Fibroblast of the conjunctiva (primary cell): ENCODE data around the gene DYRK1A.

Experiments used
- DNase-seq: peaks from one replicate; pipeline ENCODE4 v3.0.0-alpha.2; 2010; ENCODE audit warnings: low read depth

DYRK1A gene

DNA sequence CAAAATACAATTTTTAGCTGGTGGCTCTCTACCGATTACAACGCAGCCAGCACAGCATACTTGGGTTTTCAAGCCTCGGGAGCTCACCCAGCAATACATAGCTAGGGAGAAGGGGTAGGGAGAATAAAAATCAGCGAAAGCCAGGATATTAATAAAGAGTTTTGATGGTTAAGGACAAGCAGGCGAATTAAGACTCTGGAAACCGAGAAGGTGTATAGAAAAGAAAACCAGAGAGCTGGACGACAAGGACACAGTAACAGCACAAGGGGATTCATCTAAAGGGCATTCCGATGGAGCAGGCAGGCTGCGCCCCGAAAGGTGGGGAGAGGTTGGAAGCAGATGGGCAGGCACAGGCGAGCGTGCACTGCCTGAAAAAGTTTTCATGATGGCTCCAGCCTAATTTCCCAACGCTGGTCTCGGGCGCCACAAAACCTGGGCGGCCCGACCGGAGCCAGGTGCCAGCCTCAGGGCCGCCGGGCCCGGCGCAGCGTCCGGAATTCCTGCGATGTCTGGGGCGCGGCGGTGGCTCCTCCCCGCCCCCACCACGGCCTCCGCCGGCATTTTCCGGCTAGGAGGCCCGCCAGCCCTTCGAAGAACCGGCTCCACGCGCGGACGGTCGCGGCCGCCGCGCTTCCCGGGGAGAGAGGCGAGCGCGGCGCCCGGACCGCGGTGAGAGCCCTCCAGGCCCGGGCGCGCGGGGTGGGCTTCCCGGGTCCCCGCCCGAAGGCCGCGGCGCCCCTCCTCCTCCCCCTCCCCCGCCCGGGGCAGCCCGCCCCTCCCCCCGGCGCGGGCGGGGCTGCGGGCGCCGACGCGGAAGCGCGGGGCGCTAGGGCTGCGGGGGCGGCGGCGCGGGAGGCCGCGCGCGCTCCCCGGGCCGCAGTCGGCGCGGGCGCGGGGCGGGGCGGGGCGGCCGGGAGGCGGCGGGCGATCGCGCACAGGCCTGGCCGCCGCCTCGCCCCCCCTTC is 774 bp upstream of the DYRK1A start:
- DNase-seq: no peak

DNA sequence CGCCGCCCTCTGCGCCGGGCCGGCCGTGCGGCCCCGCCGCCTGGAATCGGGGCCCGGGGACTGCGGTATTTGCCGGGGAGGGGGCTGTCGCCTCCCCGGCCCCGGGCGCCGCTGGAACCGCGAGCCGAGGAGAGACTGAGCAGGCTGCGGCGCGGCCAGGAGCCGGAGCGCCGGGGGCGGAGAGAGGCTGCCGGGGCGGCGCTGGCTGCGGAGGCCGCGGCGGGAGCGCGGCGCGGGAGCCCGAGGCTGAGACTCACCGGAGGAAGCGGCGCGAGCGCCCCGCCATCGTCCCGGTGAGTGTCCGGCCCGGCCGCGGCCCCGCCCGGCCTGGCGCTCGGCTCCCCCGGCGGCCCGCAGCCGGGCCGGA is 746 bp downstream of the DYRK1A start:
- DNase-seq: no peak

DNA sequence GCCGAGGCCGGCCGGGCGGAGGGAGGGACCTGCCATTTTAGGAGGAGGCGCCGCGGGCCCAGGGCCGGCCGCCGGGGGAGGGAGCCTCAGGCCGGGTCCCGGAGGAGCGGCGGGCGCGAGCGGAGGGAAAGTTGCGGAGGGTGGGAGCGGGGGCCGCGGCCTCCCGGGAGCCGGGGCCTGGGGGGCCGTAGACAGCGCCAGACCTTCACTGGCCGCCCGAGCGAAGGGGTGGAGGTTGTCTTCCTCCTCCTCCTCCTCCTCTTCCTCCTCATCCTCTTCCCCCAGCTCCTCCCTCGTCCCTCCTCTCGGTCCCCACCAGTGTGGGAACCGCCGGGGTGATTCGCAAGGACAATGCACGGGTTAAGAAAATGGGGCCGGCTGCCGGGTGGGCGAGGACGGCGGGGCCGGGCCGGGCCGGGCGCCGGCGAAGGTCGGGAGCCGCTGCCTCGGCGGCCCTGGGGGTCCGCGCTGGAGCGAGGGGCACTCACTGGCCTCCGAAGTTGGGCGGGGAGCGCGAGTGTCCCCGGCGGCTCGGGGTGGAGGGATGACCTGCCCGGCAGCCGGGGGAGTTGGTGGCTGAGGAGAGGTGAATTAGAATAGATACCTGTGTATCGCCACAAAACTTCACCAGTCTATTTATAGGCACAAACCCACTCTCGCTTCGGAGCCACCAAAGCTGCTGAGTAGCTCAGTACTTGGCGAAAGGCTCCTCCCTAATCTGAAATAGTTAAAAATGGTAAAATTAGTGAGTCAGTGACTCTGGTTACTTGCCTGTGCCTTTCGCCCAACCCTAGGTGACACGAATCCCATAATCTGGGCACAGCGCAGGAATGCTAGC is 1.3 kb downstream of the DYRK1A start:
- no peak for DNase-seq

DNA sequence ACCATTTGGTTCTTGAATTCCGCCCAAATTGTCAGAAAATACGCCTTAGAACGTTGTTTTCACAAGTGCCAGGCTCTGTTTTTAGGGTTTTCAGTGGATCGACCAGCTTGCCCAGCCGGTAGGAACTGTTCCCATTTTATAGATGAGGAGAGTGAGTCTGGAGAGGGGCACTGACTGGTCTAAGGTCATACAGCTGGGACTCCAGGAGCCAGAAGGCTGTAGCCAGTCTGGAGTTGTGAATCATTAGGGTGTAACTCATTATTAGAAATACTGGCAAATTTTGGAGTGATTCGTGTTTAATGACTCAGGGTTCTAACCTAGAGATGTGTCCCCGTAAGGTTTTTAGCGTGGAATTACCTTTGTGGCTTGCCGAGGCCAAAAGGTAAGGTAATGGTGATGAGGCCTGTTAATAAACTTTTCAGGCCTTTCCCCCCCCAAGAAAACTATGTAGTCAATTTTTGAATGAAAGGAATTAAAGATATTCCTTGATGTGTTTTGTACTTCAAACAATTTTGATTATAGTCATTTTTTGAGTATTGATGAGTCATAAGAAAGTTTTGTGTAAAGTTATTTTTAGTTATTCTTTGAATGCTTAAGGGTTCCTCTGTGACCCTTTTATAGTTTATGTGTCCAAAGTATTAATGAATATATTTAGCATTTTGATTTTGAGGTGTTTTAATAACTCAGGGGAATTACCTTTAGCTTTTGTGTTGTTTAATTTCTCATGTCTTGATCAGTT is 2.1 kb downstream of the DYRK1A start:
- no peak for DNase-seq

GRCh38 chr21:37369307-37369854 is 2.8 kb downstream of the DYRK1A start:
- DNase-seq: no peak

DNA sequence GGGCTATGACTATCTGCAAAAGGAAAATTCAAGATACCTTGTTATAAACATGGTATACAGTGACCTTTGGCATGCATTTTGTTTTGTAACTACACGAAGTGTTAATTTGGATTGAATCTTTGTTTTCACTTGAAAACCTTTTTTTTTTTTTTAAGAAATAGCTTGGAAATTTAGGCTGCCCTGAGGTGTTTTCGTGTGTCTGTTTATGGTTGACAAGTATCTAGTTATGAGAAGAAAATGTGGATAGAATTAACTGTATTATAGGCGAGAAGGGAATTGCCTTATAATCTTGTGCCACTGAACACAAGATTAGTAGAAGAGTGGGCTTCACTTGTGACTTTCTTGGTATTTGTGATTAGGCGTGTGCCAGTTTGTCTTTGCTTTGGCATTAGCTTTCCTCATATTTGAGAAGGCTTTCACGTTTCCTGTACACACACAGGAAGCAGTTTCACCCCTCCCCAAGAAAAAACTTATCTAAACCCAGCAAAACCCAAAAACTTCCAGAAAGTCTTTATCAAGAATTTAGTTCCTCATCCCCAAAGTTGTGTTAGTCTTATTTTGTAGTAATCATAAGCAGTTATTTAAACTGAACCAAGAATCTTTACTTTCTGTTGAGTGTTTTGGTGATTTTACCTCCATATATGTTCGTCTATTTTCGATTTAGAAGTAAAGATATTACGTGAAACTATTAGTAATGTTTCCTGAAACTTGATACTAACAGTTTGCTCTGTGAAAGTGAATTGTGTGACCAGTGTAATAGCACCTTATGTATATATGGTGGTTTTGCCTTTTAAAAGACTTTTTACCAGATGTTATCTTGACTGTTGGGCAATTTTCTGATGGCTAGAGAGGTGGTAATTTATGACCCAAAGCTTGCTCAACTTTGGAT is 3.8 kb downstream of the DYRK1A start:
- no peak for DNase-seq

DNA sequence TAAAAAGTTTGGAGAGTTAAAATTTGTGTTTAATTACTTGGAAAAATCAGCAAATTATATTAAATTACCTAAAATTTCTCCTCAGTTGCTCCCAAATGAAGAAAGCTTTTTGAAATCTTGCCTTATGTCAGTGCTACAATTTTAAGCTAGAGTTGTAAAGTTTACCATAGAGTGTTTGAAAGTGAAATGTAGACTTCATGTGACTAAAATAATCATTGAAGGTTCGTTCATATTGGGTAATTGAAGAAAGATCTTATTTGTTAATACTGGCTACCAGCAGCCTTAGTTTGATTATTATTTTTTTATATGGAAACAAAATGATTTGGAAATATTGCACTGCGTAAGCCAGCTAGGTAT is 4.4 kb downstream of the DYRK1A start:
- no peak for DNase-seq

- no peak for DNase-seq
Measured at GRCh38 chr21:37372127-37372731, 5.7 kb downstream of the DYRK1A start.

GRCh38 chr21:37372951-37373350 is 6.4 kb downstream of the DYRK1A start:
- no peak for DNase-seq

GRCh38 chr21:37373539-37373938 is 7.0 kb downstream of the DYRK1A start:
- DNase-seq: no peak

- DNase-seq: no peak
Measured at GRCh38 chr21:37374027-37374426, 7.5 kb downstream of the DYRK1A start.

- no peak for DNase-seq
Measured at GRCh38 chr21:37375866-37376574, 9.4 kb downstream of the DYRK1A start.

- no peak for DNase-seq
Measured at GRCh38 chr21:37378700-37379139, 12.1 kb downstream of the DYRK1A start.

- DNase-seq: no peak
Measured at GRCh38 chr21:37380349-37381323, 14.1 kb downstream of the DYRK1A start.

GRCh38 chr21:37381883-37382585 is 15.5 kb downstream of the DYRK1A start:
- no peak for DNase-seq

- DNase-seq: no peak
Measured at GRCh38 chr21:37383086-37383485, 16.5 kb downstream of the DYRK1A start.

DNA sequence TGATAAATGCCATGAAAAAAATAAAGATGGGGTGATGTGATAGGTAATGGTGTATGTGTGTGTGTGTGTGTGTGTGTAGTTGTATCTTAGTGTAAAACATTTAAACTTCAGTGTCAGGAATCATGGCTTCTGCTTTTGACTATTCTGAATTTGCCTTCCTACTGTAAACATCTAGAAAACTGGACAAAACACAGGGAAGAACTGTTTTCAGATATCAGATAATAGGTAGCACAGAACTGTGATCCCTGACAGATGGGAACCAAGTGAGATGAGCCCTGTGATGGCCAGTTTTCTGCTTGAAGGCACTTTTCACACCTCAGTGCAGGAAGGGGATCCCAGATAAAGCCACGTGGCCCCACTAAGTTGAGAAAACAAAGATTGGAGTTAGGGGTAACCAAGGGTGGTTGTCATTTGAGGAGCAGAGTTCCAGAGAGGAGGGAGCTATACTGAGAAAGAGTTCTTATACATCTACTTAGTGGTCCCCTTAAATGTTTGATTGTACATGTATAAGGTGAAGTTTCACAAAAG is 17.3 kb downstream of the DYRK1A start:
- no peak for DNase-seq

DNA sequence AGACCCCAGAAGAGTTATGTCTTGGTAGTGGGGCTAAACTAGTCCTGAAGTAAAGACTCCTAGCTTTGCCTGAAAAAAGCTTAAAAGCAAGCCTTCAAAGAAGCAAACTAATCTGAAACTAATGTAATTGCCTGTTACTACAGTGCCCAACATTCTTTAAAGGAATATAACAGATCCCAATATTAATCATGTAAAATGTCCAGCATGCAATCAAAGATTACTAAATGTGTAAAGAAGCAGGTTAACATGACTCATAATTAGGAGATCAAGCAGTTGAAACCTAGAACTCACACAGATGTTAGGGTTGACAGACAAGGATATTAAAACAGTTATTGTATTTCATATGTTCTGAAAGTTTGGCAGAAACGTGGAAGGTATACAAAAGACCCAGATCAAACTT is 17.8 kb downstream of the DYRK1A start:
- no peak for DNase-seq
